ENCODE data around the gene MYO7A. TPM values are rescaled to one million over a fixed set of nuclear protein-coding genes. Genes with fewer than 3 reads are reported as not detected.

MYO7A gene
- total RNA-seq, 2 donors from 2014 or later: 15.2 to 22.7 TPM

- no peak for TF ChIP-seq CTCF (IDR thresholded peaks at IDR 0.05)
- no peak overlapping the region for H3K4me3 ChIP-seq
- ATAC-seq (ENCODE audit: insufficient number of reproducible peaks, low FRiP score, low read depth): no peak
- no peaks in the 10 kb centered on the region for H3K27me3 ChIP-seq (replicated peaks; ENCODE audit: insufficient read depth)
- no peaks in the 10 kb centered on the region for H3K9me3 ChIP-seq
- no peak for DNase-seq (ENCODE audit: low spot score)
- no peaks in the 10 kb centered on the region for H3K36me3 ChIP-seq
- peaks cover 9 to 21% of the 10 kb centered on the region in 2 donors for H3K4me1 ChIP-seq (ENCODE audit: control insufficient read depth in 1 of 2, low read depth in 2 of 2)
- no peak overlapping the region for H3K27ac ChIP-seq
These were observed 23.9 kb downstream of the MYO7A start for GRCh38 chr11:77151804-77152509.

- no peaks in the 10 kb centered on the region for H3K36me3 ChIP-seq
- TF ChIP-seq CTCF (IDR thresholded peaks at IDR 0.05): no peak
- H3K27ac ChIP-seq: no peak overlapping the region
- no peaks in the 10 kb centered on the region for H3K9me3 ChIP-seq
- no peak for DNase-seq (ENCODE audit: low spot score)
- no peaks in the 10 kb centered on the region for H3K27me3 ChIP-seq (replicated peaks; ENCODE audit: insufficient read depth)
- H3K4me3 ChIP-seq: no peak overlapping the region
- peaks cover 9 to 21% of the 10 kb centered on the region in 2 donors for H3K4me1 ChIP-seq (ENCODE audit: control insufficient read depth in 1 of 2, low read depth in 2 of 2)
- no peak for ATAC-seq (ENCODE audit: insufficient number of reproducible peaks, low FRiP score, low read depth)
These were observed 24.8 kb downstream of the MYO7A start for GRCh38 chr11:77152846-77153245.

- Histone ChIP-seq H3K4me1 (ENCODE audit: control insufficient read depth in 1 of 2, low read depth in 2 of 2) (peaks cover 9 to 21% of the 10 kb centered on the region in 2 donors), H3K4me3 (no peak overlapping the region), H3K36me3 (no peaks in the 10 kb centered on the region), H3K27me3 (replicated peaks; ENCODE audit: insufficient read depth) (no peaks in the 10 kb centered on the region), H3K9me3 (no peaks in the 10 kb centered on the region), H3K27ac (no peak overlapping the region)
- no peak for TF ChIP-seq CTCF (IDR thresholded peaks at IDR 0.05)
- no peak for DNase-seq (ENCODE audit: low spot score)
- no peak for ATAC-seq (ENCODE audit: insufficient number of reproducible peaks, low FRiP score, low read depth)
These were observed 25.5 kb downstream of the MYO7A start for GRCh38 chr11:77153276-77154185.

GRCh38 chr11:77154381-77155081 is 26.5 kb downstream of the MYO7A start:
- Histone ChIP-seq H3K9me3 (no peaks in the 10 kb centered on the region), H3K27me3 (replicated peaks; ENCODE audit: insufficient read depth) (no peaks in the 10 kb centered on the region), H3K36me3 (no peaks in the 10 kb centered on the region), H3K4me3 (no peak overlapping the region), H3K27ac (no peak overlapping the region), H3K4me1 (ENCODE audit: control insufficient read depth in 1 of 2, low read depth in 2 of 2) (peaks cover 9 to 21% of the 10 kb centered on the region in 2 donors)
- ATAC-seq (ENCODE audit: insufficient number of reproducible peaks, low FRiP score, low read depth): no peak
- DNase-seq (ENCODE audit: low spot score): no peak
- TF ChIP-seq CTCF (IDR thresholded peaks at IDR 0.05): no peak

- H3K27me3 ChIP-seq (replicated peaks; ENCODE audit: insufficient read depth): no peaks in the 10 kb centered on the region
- no peaks in the 10 kb centered on the region for H3K36me3 ChIP-seq
- H3K27ac ChIP-seq: no peak overlapping the region
- no peaks in the 10 kb centered on the region for H3K9me3 ChIP-seq
- H3K4me1 ChIP-seq (ENCODE audit: control insufficient read depth in 1 of 2, low read depth in 2 of 2): peaks cover 9 to 21% of the 10 kb centered on the region in 2 donors
- no peak overlapping the region for H3K4me3 ChIP-seq
- ATAC-seq (ENCODE audit: insufficient number of reproducible peaks, low FRiP score, low read depth) (no peak), DNase-seq (ENCODE audit: low spot score) (no peak)
- no peak for TF ChIP-seq CTCF (IDR thresholded peaks at IDR 0.05)
These were observed 27.0 kb downstream of the MYO7A start for GRCh38 chr11:77155082-77155475.

Data from thoracic aorta (tissue), 2 donors.